Keratinocyte (primary cell): ENCODE measurements around the gene SEMA4D.
"Not testable (repeated sequence)": the region's sequence is repeated elsewhere in the genome, so short reads cannot be mapped to it uniquely, and the experiment has no call there.

Experiments
- EZH2 ChIP-seq: IDR thresholded peaks from one replicate; pipeline ENCODE4 v1.6.1; 2012; ENCODE audit warnings: inconsistent platforms, mild to moderate bottlenecking, low read length, moderate library complexity
- TF ChIP-seq, protein P1 (sequence below), 3 experiments: IDR thresholded peaks in 1 of 3; conservative IDR thresholded peaks in 1 of 3; optimal IDR thresholded peaks in 1 of 3; 2 replicates in 2 of 3; 3 replicates in 1 of 3; pipeline versions ENCODE3 to v1.5.1; 2011; ENCODE audit warnings: low read length in 3 of 3, mild to moderate bottlenecking in 3 of 3, moderate library complexity in 2 of 3, control low read depth in 1 of 3, inconsistent platforms in 1 of 3; ENCODE audit not compliant: insufficient read depth in 2 of 3; ENCODE audit errors: extremely low read depth in 1 of 3

- TF ChIP-seq, protein P1, sequence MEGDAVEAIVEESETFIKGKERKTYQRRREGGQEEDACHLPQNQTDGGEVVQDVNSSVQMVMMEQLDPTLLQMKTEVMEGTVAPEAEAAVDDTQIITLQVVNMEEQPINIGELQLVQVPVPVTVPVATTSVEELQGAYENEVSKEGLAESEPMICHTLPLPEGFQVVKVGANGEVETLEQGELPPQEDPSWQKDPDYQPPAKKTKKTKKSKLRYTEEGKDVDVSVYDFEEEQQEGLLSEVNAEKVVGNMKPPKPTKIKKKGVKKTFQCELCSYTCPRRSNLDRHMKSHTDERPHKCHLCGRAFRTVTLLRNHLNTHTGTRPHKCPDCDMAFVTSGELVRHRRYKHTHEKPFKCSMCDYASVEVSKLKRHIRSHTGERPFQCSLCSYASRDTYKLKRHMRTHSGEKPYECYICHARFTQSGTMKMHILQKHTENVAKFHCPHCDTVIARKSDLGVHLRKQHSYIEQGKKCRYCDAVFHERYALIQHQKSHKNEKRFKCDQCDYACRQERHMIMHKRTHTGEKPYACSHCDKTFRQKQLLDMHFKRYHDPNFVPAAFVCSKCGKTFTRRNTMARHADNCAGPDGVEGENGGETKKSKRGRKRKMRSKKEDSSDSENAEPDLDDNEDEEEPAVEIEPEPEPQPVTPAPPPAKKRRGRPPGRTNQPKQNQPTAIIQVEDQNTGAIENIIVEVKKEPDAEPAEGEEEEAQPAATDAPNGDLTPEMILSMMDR (optimal IDR thresholded peaks at IDR 0.05 in 1 of 3, IDR thresholded peaks at IDR 0.05 in 1 of 3, conservative IDR thresholded peaks at IDR 0.05 in 1 of 3; ENCODE audit: extremely low read depth in 1 of 3, insufficient read depth in 2 of 3, low read length in 3 of 3): not testable (repeated sequence)
- TF ChIP-seq EZH2: not testable (repeated sequence)
Measured at GRCh38 chr9:89343812-89344211, 154.1 kb downstream of the SEMA4D start.
